ENCODE results near the gene LPCAT2. TPM values are rescaled to one million over a fixed set of nuclear protein-coding genes. Genes with fewer than 3 reads are reported as not detected.

LPCAT2 gene
- total and polyA plus RNA-seq, 8 donors = 1.4 to 36.2 (median 6.6) TPM; not detected in 1

- no peak for TF ChIP-seq POLR2A (IDR thresholded peaks at IDR 0.05)
- TF ChIP-seq EP300 (IDR thresholded peaks at IDR 0.05) = no peak
- TF ChIP-seq, protein P1, sequence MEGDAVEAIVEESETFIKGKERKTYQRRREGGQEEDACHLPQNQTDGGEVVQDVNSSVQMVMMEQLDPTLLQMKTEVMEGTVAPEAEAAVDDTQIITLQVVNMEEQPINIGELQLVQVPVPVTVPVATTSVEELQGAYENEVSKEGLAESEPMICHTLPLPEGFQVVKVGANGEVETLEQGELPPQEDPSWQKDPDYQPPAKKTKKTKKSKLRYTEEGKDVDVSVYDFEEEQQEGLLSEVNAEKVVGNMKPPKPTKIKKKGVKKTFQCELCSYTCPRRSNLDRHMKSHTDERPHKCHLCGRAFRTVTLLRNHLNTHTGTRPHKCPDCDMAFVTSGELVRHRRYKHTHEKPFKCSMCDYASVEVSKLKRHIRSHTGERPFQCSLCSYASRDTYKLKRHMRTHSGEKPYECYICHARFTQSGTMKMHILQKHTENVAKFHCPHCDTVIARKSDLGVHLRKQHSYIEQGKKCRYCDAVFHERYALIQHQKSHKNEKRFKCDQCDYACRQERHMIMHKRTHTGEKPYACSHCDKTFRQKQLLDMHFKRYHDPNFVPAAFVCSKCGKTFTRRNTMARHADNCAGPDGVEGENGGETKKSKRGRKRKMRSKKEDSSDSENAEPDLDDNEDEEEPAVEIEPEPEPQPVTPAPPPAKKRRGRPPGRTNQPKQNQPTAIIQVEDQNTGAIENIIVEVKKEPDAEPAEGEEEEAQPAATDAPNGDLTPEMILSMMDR (IDR thresholded peaks at IDR 0.05) = no peak
- TF ChIP-seq POLR2AphosphoS5 (IDR thresholded peaks at IDR 0.05) = no peak
- Histone ChIP-seq H3K27ac (no peak overlapping the region), H3K9me3 (no peaks in the 10 kb centered on the region), H3K4me3 (no peak overlapping the region), H3K36me3 (peaks cover 0 to 27% (median 15%) of the 10 kb centered on the region in 4 donors), H3K4me1 (no peaks in the 10 kb centered on the region), H3K27me3 (no peaks in the 10 kb centered on the region)
- no peak for DNase-seq
- intact Hi-C loops (cut with DNase I; ENCODE audit: low total_unique reads) = no loop called here
- 72 to 82% (median 77%) methylated on average over 2 of the region's 2 CpGs for WGBS, 5 donors
These were observed 25.9 kb downstream of the LPCAT2 start for GRCh38 chr16:55534756-55535155.

GRCh38 chr16:55539049-55539448, 30.2 kb downstream of the LPCAT2 start:
- no peaks in the 10 kb centered on the region for H3K27me3 ChIP-seq
- no peak overlapping the region for H3K4me3 ChIP-seq
- 52 to 64% (median 59%) methylated on average over 5 of the region's 5 CpGs for WGBS, 5 donors
- no peaks in the 10 kb centered on the region for H3K9me3 ChIP-seq
- TF ChIP-seq, protein P1 (IDR thresholded peaks at IDR 0.05) = no peak
- no peak for TF ChIP-seq EP300 (IDR thresholded peaks at IDR 0.05)
- no peak for TF ChIP-seq POLR2AphosphoS5 (IDR thresholded peaks at IDR 0.05)
- no peak for TF ChIP-seq POLR2A (IDR thresholded peaks at IDR 0.05)
- DNase-seq = no peak
- H3K36me3 ChIP-seq = peaks cover 0 to 16% (median 6%) of the 10 kb centered on the region in 4 donors
- intact Hi-C loops (cut with DNase I; ENCODE audit: low total_unique reads) = no loop called here
- H3K4me1 ChIP-seq = peaks cover 0 to 8% (median 0%) of the 10 kb centered on the region in 4 donors
- no peak overlapping the region for H3K27ac ChIP-seq

- Histone ChIP-seq H3K27ac (no peak overlapping the region), H3K27me3 (no peaks in the 10 kb centered on the region), H3K4me1 (peaks cover 0 to 8% (median 0%) of the 10 kb centered on the region in 4 donors), H3K4me3 (no peak overlapping the region), H3K9me3 (no peaks in the 10 kb centered on the region), H3K36me3 (peaks cover 0 to 16% (median 6%) of the 10 kb centered on the region in 4 donors)
- 67 to 86% (median 68%) methylated on average over 1 of the region's 1 CpG for WGBS, 5 donors
- DNase-seq = no peak
- TF ChIP-seq, protein P1 (IDR thresholded peaks at IDR 0.05) = no peak
- TF ChIP-seq POLR2A (IDR thresholded peaks at IDR 0.05) = no peak
- TF ChIP-seq EP300 (IDR thresholded peaks at IDR 0.05) = no peak
- no peak for TF ChIP-seq POLR2AphosphoS5 (IDR thresholded peaks at IDR 0.05)
- intact Hi-C loops (cut with DNase I; ENCODE audit: low total_unique reads) = no loop called here
These were observed 30.6 kb downstream of the LPCAT2 start for GRCh38 chr16:55539488-55539887.

DNA sequence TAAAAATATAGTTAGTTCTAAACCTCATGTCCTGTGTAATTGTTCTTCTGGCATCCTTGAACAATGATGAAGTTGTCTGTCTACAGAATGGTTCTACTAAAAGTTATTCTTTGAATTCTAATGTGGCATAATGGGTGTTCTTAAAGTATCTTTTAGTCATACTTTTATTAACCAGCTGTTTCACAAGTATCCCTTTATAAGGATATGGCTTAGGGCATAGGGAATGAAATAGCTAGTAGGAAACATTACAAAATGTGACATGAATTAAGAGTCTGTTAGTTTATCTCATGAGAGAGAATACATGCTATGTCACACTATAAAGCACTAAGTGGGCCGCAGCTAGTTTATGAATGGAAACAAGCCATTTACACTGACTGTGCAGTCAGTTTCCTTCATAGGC, 31.3 kb downstream of the LPCAT2 start:
- H3K27ac ChIP-seq = no peak overlapping the region
- 86 to 93% (median 91%) methylated on average over 1 of the region's 1 CpG for WGBS, 5 donors
- H3K9me3 ChIP-seq = no peaks in the 10 kb centered on the region
- no peak for TF ChIP-seq EP300 (IDR thresholded peaks at IDR 0.05)
- no peak for TF ChIP-seq POLR2AphosphoS5 (IDR thresholded peaks at IDR 0.05)
- TF ChIP-seq POLR2A (IDR thresholded peaks at IDR 0.05) = no peak
- TF ChIP-seq, protein P1 (IDR thresholded peaks at IDR 0.05) = no peak
- no peak overlapping the region for H3K4me3 ChIP-seq
- no peak for DNase-seq
- H3K36me3 ChIP-seq = peaks cover 0 to 16% (median 6%) of the 10 kb centered on the region in 4 donors
- intact Hi-C loops (cut with DNase I; ENCODE audit: low total_unique reads) = loop anchor here (5.0 to 10.0 kb wide), 2 partner anchors 73 to 165 kb away; no protein-coding TSS in a partner anchor
- peaks cover 0 to 8% (median 0%) of the 10 kb centered on the region in 4 donors for H3K4me1 ChIP-seq
- no peaks in the 10 kb centered on the region for H3K27me3 ChIP-seq
